PC-9 (cell line): ENCODE measurements around the gene ETF1.

Experiments
- CTCF ChIP-seq: fragments of 200-600 bp; sonication (generic); conservative IDR thresholded peaks from 2 replicates; pipeline ENCODE4 v1.6.1; 2017; ENCODE audit warnings: mixed run types, antibody characterized with exemption, mild to moderate bottlenecking, moderate library complexity
- EZH2 ChIP-seq: fragments of 200-600 bp; sonication (generic); IDR thresholded peaks from 2 replicates; pipeline ENCODE4 v1.8.0; 2017; ENCODE audit warnings: antibody characterized with exemption, low read depth

GRCh38 chr5:138580001-138580400, 37.0 kb upstream of the ETF1 start:
- TF ChIP-seq CTCF: no peak
- TF ChIP-seq EZH2: no peak
